GM10847 (cell line): Measurements from ENCODE around the gene PGRMC1.

Experiments used
- POLR2A ChIP-seq: IDR thresholded peaks from 2 replicates; pipeline ENCODE4 v1.6.1; 2011; ENCODE audit not compliant: insufficient read length; ENCODE audit errors: extremely low read depth

PGRMC1 gene

GRCh38 chrX:119235872-119236622 lies at the start of gene PGRMC1:
TSS of gene PGRMC1 (plus strand) at chrX:119236285. CDS start at chrX:119236364, 79 bp downstream.
- peak; percentile 80 for TF ChIP-seq POLR2A

DNA sequence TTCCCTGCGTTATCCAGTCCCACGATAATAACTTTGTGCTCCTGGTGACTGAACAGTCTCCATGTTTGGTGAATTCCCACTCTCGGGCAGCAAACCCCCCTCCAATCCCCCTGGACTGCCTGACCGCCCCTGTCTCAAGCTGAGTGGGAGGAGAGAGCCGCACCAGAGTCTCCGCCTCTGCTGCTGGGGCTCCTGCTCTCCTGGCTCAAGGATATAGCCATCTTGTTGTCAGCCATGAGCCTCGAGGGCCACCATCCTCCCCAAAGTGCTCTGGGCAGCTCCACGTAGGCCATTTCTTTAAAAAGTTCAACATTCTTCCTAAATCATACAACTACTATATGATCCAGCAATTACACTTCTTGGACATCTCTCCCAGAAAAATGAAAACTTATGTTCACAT lies 49.3 kb upstream of the PGRMC1 start:
- TF ChIP-seq POLR2A: no peak

DNA sequence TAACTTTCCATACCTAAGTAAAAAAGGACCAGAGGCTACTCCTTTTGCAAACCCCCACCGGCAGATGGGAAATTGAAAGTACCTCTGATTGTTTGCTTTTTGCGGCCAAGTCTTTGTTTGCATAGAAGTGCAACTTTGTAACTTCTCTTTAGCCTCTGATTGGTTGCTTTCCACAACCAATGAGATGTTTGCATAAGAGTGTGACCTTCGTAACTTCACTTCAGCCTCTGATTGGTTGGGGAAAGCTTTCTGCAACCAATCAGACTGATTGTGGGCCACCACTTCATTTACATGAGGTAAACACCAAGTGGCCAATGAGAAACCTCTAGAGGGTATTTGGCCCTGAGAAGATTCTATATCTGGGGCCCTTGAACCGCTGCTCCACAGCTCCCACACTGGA lies 48.8 kb upstream of the PGRMC1 start:
- TF ChIP-seq POLR2A: no peak

DNA sequence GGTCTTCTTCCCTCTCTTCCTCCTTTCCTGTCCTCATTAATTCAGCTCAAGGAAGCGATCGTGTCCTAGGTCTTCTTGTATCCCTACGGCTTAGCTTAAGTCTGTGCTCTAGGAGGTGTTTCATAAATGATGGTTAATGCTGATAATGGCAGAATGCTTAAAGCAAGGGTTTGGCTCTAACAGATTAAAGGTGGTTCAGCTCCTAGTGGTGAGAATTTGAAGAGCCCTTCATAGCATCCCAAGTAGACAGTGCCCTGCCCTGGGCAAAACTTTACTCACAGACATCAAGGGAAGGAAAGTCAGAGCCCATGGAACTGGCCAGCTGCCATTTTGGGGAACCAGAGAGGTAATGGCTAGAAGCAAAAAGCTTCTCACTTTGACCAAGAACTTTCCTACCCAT lies 47.0 kb upstream of the PGRMC1 start:
- TF ChIP-seq POLR2A: no peak

- TF ChIP-seq POLR2A: no peak
These were observed 46.5 kb upstream of the PGRMC1 start for GRCh38 chrX:119189595-119189994.

DNA sequence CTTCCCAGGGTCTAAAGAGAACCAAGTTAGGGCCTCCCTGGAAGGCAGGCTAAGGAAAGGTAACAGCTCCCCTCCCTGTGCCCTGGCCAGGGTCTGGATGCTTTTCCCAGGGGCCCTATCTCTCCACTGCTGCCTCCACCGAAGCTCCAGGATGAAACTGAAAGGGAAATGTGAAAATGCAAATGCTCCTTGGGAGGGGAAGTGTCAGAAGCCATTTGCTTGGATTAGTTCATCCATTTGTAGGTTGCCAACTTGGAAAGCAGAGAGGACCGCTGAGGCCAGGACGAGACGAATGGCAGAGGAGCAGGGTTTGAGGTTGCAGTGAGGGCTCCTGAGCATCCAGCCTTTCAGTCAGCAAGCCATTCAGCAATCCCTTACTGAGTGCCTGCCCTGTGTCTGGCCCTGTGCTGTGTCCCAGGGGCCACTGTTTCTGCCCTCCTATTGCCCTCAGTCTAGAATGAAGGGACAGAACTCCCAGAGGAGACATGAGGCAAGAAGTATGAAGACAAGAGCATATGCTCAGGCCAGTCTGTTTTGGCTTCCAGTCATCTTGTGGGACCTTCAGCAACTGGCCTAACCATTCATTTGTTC lies 45.9 kb upstream of the PGRMC1 start:
- no peak for TF ChIP-seq POLR2A

GRCh38 chrX:119190831-119191230 lies 45.3 kb upstream of the PGRMC1 start:
- TF ChIP-seq POLR2A: no peak

GRCh38 chrX:119194621-119195020 lies 41.5 kb upstream of the PGRMC1 start:
- TF ChIP-seq POLR2A: no peak

DNA sequence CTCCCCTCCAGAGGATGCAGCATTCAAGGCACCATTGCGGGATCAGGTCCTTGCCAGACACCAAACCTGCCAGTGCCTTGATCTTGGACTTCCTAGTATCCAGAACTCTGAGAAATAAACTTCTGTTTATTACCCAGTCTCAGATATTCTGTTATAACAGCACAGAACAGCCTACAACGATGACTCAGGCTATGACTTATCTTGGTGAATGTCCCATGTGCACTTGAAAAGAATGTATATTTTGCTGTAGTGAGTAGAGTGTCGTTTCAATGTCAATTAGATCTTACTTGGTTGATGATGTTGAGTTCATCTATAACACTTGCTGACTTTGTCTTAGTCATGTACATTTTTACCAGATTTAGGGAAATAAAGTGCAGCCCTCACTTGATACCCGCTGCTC lies 34.5 kb upstream of the PGRMC1 start:
- no peak for TF ChIP-seq POLR2A

- no peak for TF ChIP-seq POLR2A
These were observed 29.9 kb upstream of the PGRMC1 start for GRCh38 chrX:119206203-119206602.

DNA sequence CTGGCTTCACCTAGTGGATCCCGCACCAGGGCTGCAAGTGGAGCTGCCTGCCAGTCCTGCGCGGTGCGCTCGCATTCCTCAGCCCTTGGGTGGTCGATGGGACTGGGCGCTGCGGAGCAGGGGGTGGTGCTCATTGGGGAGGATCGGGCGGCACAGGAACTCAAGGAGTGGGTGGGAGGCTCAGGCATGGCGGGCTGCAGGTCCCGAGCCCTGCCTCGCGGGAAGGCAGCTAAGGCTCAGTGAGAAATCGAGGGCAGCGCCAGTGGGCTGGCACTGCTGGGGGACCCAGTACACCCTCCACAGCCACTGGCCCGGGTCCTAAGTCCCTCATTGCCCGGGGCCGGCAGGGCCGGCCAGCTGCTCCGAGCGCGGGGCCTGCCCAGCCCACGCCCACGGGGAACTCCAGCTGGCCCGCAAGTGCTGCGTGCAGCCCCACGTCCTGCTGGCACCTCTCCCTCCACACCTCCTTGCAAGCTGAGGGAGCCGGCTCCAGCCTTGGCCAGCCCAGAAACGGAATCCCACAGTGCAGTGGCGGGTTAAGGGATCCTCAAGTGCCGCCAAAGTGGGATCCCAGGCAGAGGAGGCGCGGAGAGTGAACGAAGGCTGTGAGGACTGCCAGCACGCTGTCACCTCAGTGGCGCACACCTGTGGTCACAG lies 27.6 kb upstream of the PGRMC1 start:
- TF ChIP-seq POLR2A: no peak

DNA sequence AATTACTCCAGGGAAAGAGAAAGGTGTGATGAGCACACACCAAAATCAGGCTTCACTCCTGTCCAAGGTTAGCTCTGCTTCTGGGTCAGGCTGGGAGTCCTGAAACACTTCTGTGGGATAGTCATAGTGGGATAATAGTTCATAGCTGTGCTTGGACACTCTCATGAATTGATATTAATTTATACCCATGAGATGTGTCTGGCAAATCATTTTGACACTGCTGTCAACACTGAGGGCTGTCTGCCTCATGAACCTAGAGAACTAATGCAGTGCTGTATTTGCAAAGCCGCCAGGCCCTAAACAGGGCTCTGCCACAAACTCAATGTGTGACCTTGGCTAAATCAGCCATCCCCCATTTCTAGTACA lies 24.5 kb upstream of the PGRMC1 start:
- TF ChIP-seq POLR2A: no peak

- TF ChIP-seq POLR2A: no peak
These were observed 17.9 kb upstream of the PGRMC1 start for GRCh38 chrX:119218198-119218597.

DNA sequence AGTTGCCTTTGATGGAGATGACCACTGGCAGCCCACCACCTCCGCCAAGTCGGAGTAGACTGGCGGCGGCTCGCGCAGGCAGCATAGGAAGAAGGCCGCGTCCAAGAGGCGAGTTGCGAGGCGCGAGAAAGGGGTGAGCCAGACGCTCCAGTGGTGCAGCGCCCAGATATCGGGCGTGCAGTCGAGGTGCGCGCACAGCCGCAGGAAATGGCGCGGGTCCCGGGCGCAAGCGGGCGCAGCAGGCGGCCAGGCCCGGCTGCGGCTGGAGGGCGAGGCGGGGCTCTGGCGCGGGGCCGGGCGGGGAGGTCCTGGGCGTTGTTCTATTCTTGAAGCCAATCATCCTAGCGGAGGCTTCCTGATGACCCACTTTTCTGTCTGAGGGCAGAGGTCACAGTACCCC lies 13.2 kb upstream of the PGRMC1 start:
- no peak for TF ChIP-seq POLR2A

- TF ChIP-seq POLR2A: no peak
These were observed 12.3 kb upstream of the PGRMC1 start for GRCh38 chrX:119223783-119224182.

- no peak for TF ChIP-seq POLR2A
These were observed 9.6 kb upstream of the PGRMC1 start for GRCh38 chrX:119226446-119226845.

- no peak for TF ChIP-seq POLR2A
These were observed 7.4 kb upstream of the PGRMC1 start for GRCh38 chrX:119228512-119229252.

- no peak for TF ChIP-seq POLR2A
These were observed 6.9 kb upstream of the PGRMC1 start for GRCh38 chrX:119229253-119229615.
